ENCODE results near the gene GLDC.

DNA sequence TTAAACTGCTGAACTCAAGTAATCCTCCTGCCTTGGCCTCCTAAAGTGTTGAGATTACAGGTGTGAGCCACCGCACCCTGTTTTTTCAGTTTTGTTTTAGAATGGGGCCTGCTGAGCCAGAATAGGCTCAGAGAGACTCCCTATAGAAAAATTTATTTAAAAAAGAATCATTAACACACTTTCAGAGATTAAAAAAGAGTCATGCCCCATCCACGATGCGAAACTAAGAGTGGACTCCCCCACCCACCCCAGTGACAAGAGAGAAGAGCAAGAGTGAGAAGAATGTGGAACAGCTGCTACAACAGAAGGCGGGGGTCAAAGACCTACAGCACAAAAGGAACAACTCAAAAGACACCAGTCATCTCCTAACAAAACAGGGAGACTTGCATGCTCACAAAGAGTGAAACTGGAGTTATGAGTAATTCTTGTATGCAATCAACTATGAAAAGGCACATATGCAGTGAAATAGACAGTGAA, 47.2 kb downstream of the GLDC start:
- no peak for TF ChIP-seq CTCF (IDR thresholded peaks at IDR 0.05; ENCODE audit: insufficient read depth, low read depth, low read length)
- no peak for TF ChIP-seq EZH2 (IDR thresholded peaks at IDR 0.05; ENCODE audit: insufficient read depth, low read length)
